Measurements from ENCODE around the gene PIGS.

PIGS gene

DNA sequence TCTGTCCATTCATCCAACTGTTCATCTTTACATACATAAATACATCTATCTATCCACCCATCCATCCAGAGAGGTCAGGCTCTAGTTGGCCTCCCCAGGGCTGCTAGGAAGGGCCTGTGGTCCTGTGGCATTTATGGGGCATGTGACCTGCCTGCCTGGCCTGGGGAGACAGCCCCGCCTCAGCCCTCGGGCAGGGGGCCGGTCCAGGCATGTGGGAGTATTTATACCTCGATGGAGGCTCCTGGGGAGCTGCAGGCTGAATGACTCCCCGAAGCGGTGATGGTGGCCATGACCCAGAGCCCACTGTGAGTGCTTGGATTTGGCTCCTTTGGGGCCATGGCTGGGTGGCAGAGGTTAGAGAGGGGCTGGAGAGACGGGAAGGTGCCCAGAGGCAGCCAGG lies 57.8 kb downstream of the PIGS start:
- Histone ChIP-seq H3K27ac (no peak overlapping the region), H3K36me3 (replicated peaks) (no peaks in the 10 kb centered on the region), H3K4me3 (ENCODE audit: low read depth, low read length) (no peak overlapping the region), H3K27me3 (replicated peaks) (peaks cover 13% of the 10 kb centered on the region)
- DNase-seq = no peak
- in situ Hi-C loops (cut with HindIII; ENCODE audit: low pct_ligation_motif_present, low sequenced_read_pairs) = no loop called here
- TF ChIP-seq, protein P1, sequence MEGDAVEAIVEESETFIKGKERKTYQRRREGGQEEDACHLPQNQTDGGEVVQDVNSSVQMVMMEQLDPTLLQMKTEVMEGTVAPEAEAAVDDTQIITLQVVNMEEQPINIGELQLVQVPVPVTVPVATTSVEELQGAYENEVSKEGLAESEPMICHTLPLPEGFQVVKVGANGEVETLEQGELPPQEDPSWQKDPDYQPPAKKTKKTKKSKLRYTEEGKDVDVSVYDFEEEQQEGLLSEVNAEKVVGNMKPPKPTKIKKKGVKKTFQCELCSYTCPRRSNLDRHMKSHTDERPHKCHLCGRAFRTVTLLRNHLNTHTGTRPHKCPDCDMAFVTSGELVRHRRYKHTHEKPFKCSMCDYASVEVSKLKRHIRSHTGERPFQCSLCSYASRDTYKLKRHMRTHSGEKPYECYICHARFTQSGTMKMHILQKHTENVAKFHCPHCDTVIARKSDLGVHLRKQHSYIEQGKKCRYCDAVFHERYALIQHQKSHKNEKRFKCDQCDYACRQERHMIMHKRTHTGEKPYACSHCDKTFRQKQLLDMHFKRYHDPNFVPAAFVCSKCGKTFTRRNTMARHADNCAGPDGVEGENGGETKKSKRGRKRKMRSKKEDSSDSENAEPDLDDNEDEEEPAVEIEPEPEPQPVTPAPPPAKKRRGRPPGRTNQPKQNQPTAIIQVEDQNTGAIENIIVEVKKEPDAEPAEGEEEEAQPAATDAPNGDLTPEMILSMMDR (IDR thresholded peaks at IDR 0.05; ENCODE audit: low read depth, low read length, missing control alignments) = no peak

DNA sequence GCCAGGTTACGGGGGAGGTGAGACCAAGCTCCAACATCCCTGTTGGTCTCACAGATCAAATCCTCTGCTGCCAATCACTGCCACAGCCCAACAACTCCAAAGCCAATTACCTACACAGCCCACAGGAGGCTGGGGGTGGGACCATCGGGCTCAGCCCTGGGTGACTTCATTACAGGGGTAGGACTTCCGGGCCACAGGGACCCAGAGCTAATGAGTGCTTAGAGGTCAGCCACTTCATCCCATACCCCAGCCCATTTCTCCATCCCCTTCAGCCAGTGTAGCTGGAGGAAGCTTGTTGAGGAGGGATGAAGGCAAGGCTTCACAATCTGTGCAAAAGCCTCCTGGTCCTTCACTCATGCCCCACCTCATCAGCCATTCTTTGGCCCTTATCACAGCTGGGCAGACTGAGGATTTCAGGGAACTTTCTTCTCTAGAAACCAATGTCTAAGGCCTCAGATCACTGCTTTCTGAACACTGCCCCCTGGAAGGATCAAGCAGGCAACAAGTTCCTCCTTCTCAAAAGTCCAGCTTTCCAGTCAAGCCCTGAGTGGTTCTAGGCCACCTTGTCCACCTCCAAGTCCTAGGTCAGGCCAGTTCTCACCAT lies 59.4 kb downstream of the PIGS start:
- peaks cover 25% of the 10 kb centered on the region for H3K27me3 ChIP-seq (replicated peaks)
- in situ Hi-C loops (cut with HindIII; ENCODE audit: low pct_ligation_motif_present, low sequenced_read_pairs) = no loop called here

DNA sequence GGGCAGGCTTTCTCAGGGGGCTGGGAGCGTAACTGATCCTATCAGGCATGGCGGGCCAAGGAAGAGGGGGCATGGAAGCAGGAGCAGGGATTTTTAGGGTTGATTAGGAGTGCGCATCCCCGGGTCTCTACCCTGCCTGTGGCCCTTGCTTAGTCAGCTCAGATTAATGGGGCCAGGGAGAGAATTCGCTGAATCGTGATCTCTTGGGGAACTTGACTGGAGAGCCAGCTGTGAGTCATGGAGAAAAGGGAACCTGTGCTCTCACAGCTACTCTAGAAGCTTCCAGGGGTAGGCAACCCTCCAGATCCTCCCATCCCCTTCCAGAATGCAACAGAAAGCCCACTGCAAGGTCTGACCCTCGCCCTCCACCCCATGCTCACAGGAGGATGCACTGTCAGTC lies 61.5 kb downstream of the PIGS start:
- Histone ChIP-seq H3K36me3 (replicated peaks) (no peaks in the 10 kb centered on the region), H3K27ac (no peak overlapping the region), H3K27me3 (replicated peaks) (peaks cover 33% of the 10 kb centered on the region), H3K4me3 (ENCODE audit: low read depth, low read length) (no peak overlapping the region)
- TF ChIP-seq, protein P1 (IDR thresholded peaks at IDR 0.05; ENCODE audit: low read depth, low read length, missing control alignments) = no peak
- DNase-seq = no peak
- in situ Hi-C loops (cut with HindIII; ENCODE audit: low pct_ligation_motif_present, low sequenced_read_pairs) = no loop called here

More for the DNA sequence above, 59.4 kb downstream of the PIGS start:
- no peak overlapping the region for H3K4me3 ChIP-seq (ENCODE audit: low read depth, low read length)
- H3K36me3 ChIP-seq (replicated peaks) = no peaks in the 10 kb centered on the region
- no peak for DNase-seq
- TF ChIP-seq, protein P1 (IDR thresholded peaks at IDR 0.05; ENCODE audit: low read depth, low read length, missing control alignments) = peak; percentile 18
- H3K27ac ChIP-seq = no peak overlapping the region

DNA sequence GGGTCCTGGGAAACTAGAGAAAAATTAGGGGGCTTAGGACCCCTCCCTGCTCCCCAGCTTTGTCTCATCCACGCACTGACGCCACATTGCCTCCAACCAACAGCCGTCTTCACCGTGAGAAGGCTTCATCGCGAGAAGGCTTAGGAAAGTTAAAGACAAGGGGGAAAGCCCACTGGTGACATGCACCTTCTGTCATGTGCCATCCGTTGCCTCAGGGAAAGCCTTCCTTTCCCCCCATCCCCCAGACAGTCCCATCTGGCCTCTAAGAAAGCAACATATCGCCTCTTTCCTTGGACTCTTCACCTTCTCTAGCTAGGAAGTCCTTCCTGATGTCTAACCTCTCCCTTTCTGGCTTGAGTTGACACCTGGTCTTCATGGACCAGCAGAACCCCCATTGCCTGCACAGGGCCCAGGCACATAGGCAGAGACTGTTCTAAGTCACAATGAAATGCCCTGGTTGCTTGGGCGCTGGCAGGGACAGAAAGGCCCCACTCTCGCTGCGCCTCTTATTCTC lies 63.1 kb downstream of the PIGS start:
- Histone ChIP-seq H3K36me3 (replicated peaks) (no peaks in the 10 kb centered on the region), H3K27ac (no peak overlapping the region), H3K27me3 (replicated peaks) (peaks cover 36% of the 10 kb centered on the region), H3K4me3 (ENCODE audit: low read depth, low read length) (no peak overlapping the region)
- TF ChIP-seq, protein P1 (IDR thresholded peaks at IDR 0.05; ENCODE audit: low read depth, low read length, missing control alignments) = no peak
- in situ Hi-C loops (cut with HindIII; ENCODE audit: low pct_ligation_motif_present, low sequenced_read_pairs) = no loop called here
- no peak for DNase-seq

DNA sequence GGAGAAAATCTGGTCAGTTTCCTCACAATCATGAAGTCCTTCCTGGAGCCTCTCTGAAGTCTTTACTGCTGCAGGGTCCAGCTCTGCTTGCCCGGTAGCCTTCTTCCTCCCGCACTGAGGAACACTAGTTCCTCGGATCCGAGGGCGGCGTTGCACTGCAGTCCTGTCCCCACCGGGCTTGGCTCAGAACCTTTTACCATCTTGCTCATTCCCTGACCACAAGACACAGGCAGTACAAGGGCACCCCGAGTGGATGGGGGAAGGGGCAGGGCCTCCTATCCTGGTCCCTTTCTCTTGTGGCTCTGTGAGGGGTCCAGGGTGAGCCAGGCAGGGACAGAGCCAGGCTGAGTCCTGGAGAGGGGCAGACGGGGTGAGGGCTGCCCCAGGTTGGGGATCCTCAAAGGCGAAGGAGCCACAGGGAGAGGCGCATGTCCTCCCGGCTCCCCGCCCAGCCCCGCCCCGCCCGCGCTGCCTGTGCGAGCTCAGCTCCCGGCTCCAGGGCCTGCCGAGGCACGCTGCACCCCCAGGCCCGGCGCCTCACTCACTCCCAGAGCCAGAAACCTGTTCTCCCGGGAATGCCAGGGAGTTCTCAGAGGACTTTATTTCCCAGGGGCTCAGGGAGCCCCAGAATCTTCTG lies 63.6 kb downstream of the PIGS start:
- Histone ChIP-seq H3K27ac (no peak overlapping the region), H3K27me3 (replicated peaks) (peaks cover 36% of the 10 kb centered on the region), H3K36me3 (replicated peaks) (no peaks in the 10 kb centered on the region), H3K4me3 (ENCODE audit: low read depth, low read length) (no peak overlapping the region)
- TF ChIP-seq, protein P1 (IDR thresholded peaks at IDR 0.05; ENCODE audit: low read depth, low read length, missing control alignments) = no peak
- in situ Hi-C loops (cut with HindIII; ENCODE audit: low pct_ligation_motif_present, low sequenced_read_pairs) = no loop called here
- DNase-seq = no peak

Measured in brain microvascular endothelial cell (primary cell).